HG03060 (cell line): Measurements from ENCODE around the gene FCER1G.

Source experiments
- ATAC-seq: cut with Tn5 transposase; IDR thresholded peaks from one replicate; pipeline ENCODE4 v1.9.1; 2021; ENCODE audit warnings: low read depth, moderate number of reproducible peaks; ENCODE audit not compliant: unreplicated experiment

FCER1G gene

GRCh38 chr1:161215076-161215475 is at the start of gene FCER1G:
Gene FCER1G (plus strand): TSS chr1:161215295. CDS start chr1:161215322, 27 bp downstream.
- no peak for ATAC-seq

GRCh38 chr1:161165742-161166668 is 49.1 kb upstream of the FCER1G start, which contains the start of gene PPOX:
Gene PPOX (plus strand): TSS chr1:161166426. CDS start chr1:161166848, 422 bp downstream.
- ATAC-seq, result peak; percentile 97

- ATAC-seq, result no peak
Measured at GRCh38 chr1:161166669-161167548, 48.2 kb upstream of the FCER1G start.

DNA sequence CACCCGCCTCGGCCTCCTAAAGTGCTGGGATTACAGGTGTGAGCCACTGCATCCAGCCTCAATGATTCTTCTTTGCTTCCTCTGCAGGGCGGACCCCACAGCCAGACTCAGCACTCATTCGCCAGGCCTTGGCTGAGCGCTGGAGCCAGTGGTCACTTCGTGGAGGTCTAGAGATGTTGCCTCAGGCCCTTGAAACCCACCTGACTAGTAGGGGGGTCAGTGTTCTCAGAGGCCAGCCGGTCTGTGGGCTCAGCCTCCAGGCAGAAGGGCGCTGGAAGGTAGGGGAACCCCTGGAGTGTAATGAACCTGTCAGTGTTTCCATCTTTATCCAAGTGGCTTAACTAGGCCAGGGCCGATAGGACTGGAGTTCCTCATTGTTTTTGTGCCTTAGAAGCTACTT is 46.2 kb upstream of the FCER1G start:
- ATAC-seq, result no peak

GRCh38 chr1:161171191-161171590 is 43.9 kb upstream of the FCER1G start:
- no peak for ATAC-seq

DNA sequence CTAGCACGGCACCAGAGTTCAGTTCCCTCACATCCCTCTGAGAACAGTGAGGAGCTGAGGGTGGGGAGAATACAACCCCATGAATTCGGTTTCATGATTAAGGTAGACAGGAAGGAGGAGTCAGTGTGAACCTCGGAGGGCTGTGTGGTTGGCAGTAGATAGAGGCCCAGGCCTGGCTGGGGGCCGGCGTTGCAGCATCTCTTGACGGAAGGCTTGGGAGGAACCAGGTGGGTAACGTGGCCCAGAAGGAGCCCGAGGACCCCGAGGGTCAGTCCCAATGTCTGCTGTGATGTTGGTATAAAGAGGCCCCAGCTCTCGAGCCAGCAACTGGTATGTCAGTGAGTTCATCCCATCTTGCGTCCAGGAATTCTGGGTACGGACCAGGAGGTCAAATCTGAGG is 43.4 kb upstream of the FCER1G start:
- no peak for ATAC-seq

GRCh38 chr1:161172349-161172748 is 42.7 kb upstream of the FCER1G start:
- no peak for ATAC-seq

DNA sequence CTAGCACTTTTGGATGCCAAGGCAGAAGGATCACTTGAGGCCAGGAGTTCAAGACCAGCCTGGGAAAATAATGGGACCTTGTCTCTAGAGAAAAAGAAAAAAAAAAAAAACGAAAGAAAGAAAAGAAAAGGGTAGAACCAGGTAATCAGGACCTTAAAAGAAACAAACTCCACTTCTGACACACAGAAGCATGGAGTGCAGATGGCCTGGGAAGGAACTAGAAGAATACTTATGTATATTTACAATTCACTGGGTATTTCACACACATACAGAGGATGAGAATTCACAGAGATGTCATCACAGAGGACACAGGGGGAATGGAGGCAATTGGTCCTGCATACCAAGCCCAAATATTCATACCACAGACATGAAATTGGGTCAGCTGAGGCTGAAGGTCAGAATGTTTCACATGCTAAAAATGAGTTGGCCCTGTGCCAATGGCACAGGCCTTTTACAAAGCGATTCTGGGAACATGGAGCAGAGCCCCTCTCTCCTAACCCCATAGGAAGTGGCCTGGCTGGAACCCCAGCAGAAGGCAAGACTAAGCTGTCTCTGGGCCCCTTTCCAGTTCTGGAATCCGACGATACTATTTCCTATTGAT is 42.2 kb upstream of the FCER1G start:
- no peak for ATAC-seq

DNA sequence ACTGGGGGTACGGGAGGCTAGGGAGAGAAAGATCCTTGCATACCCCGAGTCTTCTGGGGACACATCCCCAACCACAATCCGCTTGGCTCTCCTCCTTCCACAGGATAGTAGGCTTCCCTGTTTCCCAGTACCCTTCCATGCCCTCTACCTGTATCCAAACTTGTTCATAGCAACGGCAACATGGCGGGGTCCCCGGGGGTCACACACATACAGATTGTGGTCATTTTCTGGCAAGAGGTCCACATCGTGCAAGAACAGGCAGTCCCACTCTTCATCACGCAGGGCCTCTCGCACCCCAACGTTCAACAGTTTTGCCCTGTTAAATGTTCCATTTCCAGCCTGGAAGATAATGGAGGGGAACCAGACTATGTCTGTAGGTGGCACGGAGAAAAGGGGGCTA is 41.4 kb upstream of the FCER1G start:
- no peak for ATAC-seq

GRCh38 chr1:161174911-161175310 is 40.2 kb upstream of the FCER1G start:
- ATAC-seq, result no peak

DNA sequence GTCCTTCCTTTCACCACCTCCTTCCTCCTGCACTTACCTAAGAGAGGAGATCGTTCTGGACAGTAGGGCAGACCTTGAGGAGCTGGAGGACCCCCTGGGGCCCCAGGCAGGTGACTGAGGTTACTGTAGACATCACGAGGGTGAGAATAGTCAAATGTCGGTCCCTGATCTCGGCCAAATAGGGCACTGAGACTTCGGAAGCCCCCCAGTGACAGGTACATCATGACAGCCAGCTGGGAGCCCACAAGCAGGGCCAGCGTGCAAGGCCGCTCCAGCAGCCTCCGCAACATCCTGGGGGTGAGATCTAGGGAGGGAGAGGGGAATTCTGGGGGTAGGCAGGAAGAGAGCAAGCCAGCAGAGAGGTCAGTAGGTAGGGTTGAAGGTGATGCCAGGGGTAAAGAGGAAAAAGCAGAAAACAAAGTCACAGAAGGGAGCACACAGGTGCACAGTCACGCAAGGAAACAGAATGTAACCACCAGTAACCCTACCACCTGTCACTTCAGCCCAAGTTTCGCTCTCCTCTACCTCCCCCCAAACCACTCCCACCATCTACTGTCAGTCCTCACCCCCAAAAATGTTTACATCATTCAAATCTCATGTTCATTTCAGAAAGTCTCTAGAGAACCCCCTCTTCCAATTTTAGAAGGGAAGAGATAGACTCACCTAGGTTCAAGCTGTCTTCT is 39.2 kb upstream of the FCER1G start:
- ATAC-seq, result no peak

DNA sequence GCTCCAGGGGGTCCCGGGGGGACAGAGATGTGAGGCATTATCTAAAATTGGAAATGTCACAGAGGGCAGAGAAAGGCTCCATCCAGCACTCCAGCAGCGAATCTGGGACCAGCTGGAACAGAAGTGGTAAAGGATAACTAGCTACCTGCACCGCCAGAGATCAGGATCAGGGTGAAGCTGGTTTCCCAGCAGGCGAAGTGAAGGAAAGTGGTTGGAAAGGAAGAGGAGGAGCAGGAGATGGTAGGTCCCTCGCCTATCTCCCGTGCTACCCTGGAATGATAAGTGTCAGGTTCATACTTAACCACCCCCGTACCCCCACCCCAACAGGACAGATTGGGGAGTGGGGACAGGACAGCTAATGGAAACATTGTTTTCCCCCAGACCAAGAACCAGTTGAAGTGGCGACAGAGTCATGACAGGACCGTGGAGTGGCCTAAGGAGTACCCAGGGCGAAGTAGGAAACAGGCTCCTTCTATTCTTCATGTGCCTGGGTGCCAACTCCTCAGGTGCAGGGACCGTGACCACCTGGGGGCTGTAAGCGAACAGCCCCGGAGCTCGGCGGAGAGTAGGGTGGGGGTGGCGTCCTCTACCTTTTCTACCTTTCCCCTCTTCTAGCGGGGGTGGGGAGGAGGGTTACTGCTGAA is 38.5 kb upstream of the FCER1G start:
- no peak for ATAC-seq

DNA sequence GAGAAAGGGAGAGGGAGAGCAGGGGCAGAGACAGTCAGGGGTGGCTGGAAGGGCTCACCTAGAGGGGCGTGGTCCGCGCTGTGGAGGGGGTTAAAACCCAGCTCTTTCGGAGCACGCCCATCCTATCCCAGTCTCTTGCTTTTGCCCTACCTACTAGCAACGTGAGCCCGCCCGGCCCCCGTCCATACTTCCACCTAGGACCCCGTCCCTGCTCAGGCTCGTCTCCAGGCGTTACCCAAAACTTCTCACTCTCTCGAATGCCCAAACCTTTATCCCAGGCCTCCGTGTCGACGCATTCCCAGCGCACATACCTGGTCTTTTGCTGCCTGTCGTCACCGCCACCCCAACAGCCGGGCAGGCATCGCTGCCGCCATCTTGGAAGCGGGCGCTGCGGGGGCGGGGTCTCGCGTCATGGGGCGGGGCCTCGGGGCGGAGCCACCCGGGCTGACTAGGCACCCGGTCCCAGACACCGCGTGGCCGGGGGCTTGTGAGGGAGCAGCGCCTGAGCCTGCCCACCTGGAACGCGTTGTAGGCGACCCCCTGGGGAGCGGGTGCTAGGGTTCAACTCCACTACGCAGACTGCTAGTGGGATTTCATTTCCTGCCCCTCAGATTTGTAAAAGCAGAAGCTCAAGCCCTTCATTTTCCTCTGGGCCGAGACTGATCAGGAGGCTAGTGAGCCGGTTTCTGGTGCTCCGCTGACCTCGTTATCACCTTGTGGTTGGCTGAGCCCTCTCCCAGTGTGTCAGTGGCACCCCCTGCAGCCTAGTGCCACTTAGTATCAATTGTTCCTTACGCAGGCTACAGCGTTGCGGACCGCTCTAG is 37.8 kb upstream of the FCER1G start, which contains the start of gene B4GALT3:
Gene B4GALT3, minus strand, starts transcription at position 396 of the 824 bp plus-strand sequence. CDS start 1,447 bp downstream, outside the sequence.
- ATAC-seq, result peak; percentile 50

DNA sequence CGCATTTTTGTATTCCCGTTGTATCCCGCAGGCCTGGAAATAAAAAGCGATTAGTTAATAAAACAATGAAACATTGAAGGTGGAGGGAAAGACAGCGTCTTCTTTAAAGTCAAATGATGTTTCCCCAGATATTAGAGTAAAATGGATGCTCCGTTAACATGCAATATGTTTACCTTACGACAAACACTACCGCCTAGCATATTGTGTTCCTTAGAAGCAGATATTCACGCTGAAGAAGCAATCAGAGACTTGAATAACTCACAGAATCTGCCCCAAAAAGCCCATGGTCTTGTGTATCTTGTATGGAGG is 37.2 kb upstream of the FCER1G start:
- no peak for ATAC-seq

DNA sequence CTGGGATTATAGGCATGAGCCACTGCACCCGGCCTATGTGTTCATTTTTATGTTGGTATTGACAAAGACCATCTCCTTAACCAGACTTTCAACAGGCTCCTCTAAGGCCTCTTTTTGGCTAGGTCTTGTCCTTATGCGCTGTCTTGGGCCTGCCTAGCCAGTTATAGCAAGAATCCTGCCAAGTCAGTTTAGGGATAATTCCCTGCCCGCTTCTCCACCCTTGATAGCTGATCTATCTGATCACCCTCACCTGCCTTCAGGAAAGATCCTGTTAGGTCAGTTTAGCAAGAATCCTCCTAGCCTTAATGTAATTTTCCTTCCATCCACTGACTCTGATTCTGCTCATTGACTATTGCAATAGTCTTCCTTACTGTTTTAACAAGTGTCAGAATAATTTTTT is 35.4 kb upstream of the FCER1G start:
- ATAC-seq, result no peak

DNA sequence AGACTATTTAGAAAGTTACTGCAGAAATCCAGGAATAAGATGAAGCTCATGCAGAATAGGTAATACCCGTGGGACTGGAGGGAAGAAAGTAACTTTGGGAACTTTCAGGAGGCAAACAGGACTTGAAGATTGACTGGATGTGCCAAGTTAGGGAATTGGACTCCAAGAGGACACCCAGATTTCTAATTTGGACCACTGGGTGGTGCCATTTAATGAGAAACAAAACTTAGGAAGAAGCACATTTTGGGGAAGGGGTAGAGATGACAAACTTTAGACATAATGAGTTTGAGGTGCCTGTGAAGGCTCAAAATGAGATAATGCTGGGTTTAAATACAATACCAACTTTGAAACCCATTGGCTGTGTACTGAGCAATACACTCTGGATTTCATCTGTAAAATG is 34.5 kb upstream of the FCER1G start:
- no peak for ATAC-seq

GRCh38 chr1:161182214-161182613 is 32.9 kb upstream of the FCER1G start:
- no peak for ATAC-seq

GRCh38 chr1:161185282-161185682 is 29.8 kb upstream of the FCER1G start:
- ATAC-seq, result peak; percentile 73

DNA sequence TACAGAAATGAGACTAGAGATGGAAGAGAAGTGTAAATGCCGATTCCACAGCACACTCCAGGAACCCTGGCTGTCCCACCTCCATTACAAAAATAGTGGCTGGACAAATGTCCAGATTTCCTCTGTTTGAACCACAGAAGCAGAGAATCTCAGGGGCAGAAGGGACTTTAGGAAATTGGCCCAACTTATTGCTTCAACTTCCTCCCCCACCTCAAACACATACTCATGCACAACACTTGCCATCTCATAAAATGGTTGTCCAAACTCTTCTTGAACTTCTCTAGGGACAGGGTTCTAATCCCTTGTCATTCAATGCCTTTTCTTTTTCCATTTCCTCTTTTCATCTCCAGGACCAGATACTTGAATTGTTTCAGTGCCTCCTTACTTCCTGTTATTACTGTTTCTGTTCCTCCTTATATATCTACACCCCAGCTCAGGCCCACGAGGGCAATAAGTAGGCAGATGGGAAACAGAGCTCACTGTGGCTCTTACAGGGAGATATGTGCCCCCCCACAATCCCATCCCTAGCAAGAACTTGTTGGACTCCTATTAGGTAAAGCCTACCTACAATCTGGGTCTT is 29.3 kb upstream of the FCER1G start:
- no peak for ATAC-seq
